HG03103 (cell line): Measurements from ENCODE around the gene URI1.
"Not testable (repeated sequence)": the region's sequence is repeated elsewhere in the genome, so short reads cannot be mapped to it uniquely, and the experiment has no call there.

Experiments
- ATAC-seq: cut with Tn5 transposase; IDR thresholded peaks from one replicate; pipeline ENCODE4 v1.9.1; 2021; ENCODE audit warnings: low read depth; ENCODE audit not compliant: unreplicated experiment

Gene URI1

DNA sequence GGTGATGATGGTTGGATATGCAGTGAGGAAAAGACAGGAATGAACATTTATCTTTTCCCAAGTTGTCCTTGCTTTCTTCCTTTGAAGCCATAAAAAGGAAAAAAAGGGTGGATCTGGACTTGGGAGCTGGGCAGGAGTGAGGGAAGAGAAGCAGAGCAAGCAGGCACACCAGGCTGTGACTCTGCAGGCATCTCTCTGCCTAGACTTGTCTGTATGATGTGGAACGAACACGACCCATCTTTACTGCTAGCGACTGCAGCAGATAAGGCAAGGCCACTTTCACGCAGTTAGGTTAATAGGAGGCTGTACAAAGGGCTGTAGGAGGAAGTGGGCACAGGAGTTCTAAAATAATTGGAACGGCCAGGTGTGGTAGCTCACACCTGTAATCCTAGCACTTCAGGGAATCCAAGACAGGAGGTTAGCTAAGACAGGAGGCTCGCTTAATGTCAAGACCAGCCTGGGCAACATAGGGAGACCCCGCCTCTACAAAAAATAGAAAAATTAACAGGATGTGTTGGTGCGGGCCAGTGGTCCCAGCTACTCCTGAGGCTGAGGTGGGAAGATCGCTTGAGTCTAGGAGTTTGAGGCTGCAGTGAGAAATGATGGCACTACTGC is 961 bp upstream of the URI1 start:
- ATAC-seq = no peak

- peak; percentile 47 for ATAC-seq
Observed at GRCh38 chr19:29942404-29943261, 594 bp downstream of the URI1 start.

DNA sequence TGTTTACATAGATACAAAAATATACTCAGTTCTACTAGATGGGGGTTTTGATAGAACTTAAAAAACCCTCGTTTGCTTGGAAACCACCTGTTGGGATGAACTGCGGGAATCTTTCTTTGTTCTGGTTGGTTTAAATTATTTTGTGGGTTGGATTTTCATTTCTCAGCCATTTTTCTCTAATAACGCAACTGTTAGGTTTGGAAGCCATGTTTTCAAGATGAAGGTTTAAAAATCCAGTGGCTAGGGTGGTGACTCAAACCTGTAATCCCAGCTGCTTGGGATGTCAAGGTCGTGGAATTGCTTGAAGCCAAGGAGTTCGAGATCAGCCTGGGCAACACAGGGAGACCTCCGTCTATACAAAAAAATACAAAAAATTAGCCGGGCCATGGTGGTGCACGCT is 1.6 kb downstream of the URI1 start:
- no peak for ATAC-seq

DNA sequence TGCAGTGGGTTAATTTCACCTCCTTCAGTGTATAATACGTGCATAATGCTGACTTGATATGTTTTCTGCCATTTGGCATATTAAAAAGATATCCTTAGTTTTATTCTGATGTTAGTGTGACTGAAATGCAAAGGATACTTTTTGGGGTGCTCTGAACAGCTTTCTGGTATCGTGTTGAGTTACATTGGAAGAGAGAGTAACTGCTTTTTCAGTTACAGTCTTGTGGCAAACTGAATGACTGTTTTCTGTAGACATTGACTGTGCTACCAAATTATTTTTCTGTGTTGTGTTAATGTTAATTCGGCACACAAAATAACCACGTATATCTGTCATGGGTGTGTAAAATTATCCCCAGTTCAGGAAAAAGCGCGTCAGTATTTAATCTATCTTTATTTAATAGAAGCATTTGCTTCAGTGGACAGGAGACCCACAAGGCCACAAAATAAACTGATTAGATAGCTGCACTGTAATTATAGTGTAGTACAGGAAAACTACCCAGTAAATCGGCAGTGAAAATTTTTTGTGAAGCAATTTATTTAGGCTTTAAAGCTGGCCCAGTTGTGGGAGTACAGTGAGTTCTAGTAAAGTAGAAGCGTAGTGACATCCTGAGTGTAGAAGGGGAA is 2.5 kb downstream of the URI1 start:
- ATAC-seq = no peak

DNA sequence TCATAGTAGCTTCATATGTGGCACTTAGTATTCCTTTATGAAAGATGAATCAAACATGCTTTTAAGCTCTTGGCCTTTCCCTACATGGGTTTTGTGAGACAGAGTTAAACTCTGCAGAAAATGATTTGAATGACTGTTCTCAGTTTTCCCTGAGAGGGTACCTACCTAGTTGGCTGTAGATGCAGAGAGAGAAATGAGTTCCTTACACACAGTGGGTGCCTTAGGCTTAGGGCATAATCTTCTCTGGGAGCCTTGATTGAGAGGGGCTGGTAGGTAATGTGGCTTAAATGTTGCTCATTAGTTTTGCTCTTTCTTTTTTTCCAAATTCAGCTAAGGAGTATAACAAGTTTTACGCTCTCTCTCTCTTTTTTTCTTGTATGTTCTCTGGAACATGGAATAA is 3.0 kb downstream of the URI1 start:
- no peak for ATAC-seq

GRCh38 chr19:29945433-29945832 is 3.4 kb downstream of the URI1 start:
- no peak for ATAC-seq

DNA sequence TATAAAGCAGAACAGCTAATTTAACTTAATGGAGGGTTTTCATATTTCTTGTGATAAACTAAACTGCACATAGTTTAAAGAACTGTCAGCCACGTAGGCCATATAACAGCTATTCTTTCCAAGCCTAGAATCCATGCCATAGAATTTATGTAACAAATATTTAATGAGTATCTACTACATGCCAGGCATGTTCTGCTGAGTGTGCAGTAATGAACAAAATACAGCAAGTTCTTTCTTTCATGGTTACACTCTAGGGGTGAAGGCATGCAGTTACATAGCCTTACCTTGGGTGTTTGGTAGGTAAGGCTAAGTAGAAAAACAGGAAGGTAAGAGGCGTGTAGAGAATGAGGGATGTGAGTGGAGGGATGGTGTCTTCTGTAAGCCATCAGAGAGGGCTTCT is 4.6 kb downstream of the URI1 start:
- ATAC-seq = no peak

- ATAC-seq = no peak
Observed at GRCh38 chr19:29947871-29948270, 5.8 kb downstream of the URI1 start.

- ATAC-seq = not testable (repeated sequence)
Observed at GRCh38 chr19:29948759-29949470, 6.9 kb downstream of the URI1 start.

DNA sequence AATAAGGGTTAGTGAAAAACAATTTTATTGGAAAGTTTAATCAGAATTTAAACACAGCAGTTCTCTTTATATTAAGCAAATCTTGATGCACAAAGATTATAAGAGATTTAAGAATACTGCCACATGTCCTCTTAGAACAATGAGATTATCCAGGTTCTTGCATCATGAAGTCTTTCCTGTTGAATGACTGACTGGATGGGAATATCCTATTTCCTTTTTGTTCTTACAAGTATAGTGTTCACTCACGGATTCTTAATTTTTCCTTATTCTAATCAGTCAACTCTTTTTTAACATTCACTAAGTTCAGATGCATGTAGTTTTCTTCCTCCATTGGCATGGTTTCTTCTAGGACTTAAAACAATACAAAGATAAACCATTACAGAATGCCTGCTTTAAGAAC is 10.1 kb downstream of the URI1 start:
- no peak for ATAC-seq

DNA sequence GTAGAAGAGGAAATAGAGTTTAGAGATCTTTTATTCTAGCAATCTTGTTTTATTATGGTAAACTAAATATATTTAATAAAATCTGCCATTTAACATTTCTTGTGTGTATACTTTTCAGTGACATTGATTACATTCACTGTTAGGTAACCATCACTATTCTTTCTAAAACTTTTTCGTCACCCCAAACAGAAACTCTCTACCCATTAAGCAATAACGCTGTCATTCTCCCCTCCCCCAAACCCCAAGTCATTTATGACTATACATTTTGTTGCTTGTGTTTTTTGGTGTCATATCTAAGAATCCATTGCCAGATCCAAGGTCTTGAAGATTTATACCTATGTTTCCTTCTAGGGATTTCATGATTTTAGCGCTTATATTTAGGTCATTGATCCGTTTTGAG is 10.6 kb downstream of the URI1 start:
- no peak for ATAC-seq

DNA sequence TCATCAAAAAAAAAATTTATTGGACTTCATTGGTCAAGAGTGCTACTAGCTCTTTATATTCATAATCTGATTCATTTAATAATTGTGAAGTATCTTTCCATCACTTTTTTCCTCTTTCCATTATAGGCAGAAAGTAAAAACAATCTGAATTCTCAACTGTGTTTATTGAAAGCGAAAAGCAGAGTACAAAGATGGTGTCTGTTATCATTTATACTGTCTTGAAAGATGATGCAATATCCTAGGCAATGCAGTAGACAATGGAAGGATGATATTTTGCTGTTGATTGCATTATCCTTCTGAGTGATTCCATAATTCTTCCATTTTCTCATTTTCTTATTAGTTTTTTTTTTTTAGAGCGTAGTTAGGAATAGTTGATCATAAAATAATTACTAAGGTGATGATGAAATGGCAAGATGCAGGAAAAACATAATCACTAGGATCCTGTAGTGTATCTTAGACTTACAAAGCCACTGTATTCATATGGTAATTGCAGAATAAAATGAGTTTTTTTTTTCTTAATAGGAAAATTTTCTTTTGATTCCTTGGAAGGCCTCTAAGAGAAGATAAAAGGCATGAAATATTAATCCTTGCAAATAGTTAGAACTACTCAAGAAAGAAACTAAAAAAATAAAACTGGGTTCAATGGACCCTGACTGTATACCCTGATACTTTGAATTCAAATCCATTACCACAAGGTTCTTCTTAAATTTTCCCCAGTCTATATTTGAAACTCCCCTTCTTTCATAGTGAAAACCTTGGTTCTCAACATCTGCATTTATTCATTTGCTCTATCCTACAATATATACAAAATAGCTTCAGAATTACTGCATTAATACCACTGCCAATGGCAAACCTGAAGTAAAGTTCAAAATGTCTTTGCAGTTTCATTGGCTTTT is 11.6 kb downstream of the URI1 start:
- ATAC-seq = no peak

DNA sequence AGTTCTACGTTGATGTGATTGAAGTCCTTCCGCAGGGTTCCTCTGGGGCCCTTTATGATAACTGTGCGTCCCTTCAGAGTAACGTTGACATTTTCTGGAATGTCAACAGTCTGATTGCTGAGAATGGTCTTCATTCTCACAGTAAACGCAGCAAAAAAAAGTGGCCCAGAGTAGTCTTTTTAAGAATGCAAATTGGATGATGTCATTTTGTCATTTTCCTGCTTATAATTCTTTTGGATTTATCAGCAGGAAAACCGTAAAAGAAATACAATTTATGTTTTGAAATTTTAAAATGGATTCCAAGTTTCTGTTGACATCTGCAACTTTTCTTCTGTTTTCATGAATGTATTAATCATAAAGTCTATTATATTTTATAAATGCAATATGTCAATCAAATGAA is 14.8 kb downstream of the URI1 start:
- no peak for ATAC-seq

DNA sequence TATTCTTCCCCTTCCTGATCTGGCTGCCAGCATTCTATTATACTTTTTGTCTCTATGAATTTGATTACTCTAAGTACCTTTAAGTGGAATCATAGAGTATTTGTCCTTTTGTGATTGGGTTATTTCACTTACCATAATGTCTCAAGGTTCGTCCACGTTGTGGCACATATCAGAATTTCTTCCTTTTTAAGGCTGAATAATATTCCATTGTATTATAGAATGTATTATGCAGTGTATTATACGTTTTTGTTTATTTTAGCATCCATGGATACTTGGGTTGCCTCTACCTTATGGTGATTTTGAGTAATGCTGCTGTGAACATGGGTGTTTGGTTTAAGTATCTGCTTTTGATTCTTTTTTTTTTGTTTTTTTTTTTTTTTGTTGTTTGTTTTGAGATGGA is 19.3 kb downstream of the URI1 start:
- ATAC-seq = no peak

GRCh38 chr19:29962793-29963192 is 20.8 kb downstream of the URI1 start:
- ATAC-seq = no peak

- no peak for ATAC-seq
Observed at GRCh38 chr19:29963576-29963975, 21.5 kb downstream of the URI1 start.

DNA sequence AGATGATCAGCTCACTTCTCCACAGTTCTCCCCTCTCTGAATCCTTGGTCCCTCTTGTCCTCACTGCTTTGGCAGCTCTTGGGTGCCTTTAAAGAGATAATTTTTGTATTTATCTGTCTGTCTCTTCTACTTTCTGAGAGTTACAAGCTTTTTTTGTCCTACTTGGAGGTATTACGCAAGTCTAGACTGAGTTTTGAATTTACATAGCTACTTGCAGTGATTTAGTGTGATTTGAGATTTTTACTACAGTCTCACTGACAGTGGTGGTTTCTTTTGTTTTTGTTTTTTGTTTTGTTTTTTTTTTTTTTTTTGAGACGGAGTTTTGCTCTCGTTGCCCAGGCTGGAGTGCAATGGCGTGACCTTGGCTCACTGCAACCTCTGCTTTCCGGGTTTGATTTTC is 22.1 kb downstream of the URI1 start:
- no peak for ATAC-seq

GRCh38 chr19:29965492-29965891 is 23.5 kb downstream of the URI1 start:
- no peak for ATAC-seq

- not testable (repeated sequence) for ATAC-seq
Observed at GRCh38 chr19:29966142-29966541, 24.1 kb downstream of the URI1 start.

DNA sequence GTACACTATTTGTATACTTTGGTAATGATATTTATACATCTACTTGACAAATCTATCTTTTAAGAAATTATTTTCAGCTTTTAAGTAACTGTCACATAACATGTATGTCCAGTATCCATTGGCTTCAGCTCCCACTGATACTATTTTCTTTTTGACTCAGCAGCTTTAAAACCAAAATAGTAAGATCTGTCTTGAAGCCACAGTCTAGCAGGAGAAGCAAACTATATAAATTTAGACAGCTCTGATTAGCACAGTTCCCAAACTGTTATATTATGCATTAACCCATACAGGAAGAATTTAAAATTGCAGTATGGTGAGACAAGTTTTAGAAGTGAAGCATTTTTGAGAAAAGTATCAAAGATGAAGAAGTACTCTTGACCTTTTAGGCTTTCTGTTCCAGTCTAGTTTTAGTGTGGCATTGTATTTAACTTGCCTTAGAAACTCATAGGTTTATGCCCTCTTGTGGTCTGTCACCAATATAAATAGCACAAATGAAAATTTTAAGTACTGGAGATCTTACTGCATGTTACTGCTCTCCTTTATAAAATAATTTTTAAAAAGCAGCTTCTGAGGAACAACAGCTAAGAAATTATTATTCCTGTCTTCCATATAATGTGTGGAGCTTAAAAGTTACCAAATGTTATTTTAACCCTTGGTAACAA is 24.7 kb downstream of the URI1 start:
- no peak for ATAC-seq
